Activated CD4-positive, CD25-positive, alpha-beta regulatory T cell treated with anti-CD3 and anti-CD28 coated beads, Interleukin-2, amount 50 U/mL, for 24 hours (primary cell): ENCODE results near the gene ZNF471.

Source experiments
- ATAC-seq, 2 donors: fragments of 150-1000 bp; cut with Tn5 transposase; one replicate each; pipeline ENCODE4 v1.10.0; 2021; ENCODE audit warnings: mild to moderate bottlenecking in 1 of 2, moderate library complexity in 1 of 2

ZNF471 gene

GRCh38 chr19:56507446-56508289 is at the start of gene ZNF471:
Gene ZNF471, plus strand, starts transcription at chr19:56507855. Its CDS starts 3,717 bp downstream, at chr19:56511572.
- ATAC-seq: peak; percentile 98

- no peak for ATAC-seq
Observed at GRCh38 chr19:56474308-56474707, 33.3 kb upstream of the ZNF471 start.

GRCh38 chr19:56476093-56476492 is 31.6 kb upstream of the ZNF471 start:
- no peak for ATAC-seq

GRCh38 chr19:56476651-56477428 is 30.8 kb upstream of the ZNF471 start, which contains the start of gene ZNF667:
Gene ZNF667, minus strand, starts transcription at chr19:56477345. Its CDS starts 14,975 bp downstream, at chr19:56462370.
- peak; percentile 39 to 58 for ATAC-seq

- peak; percentile 78 to 83 for ATAC-seq
Observed at GRCh38 chr19:56477429-56478338, 30.0 kb upstream of the ZNF471 start.

- no peak for ATAC-seq
Observed at GRCh38 chr19:56491399-56491798, 16.3 kb upstream of the ZNF471 start.

GRCh38 chr19:56504581-56504980 is 3.1 kb upstream of the ZNF471 start:
- no peak for ATAC-seq

GRCh38 chr19:56508290-56508778 is 679 bp downstream of the ZNF471 start:
- no peak for ATAC-seq

GRCh38 chr19:56525214-56525860 is 17.7 kb downstream of the ZNF471 start:
- no peak for ATAC-seq

- no peak for ATAC-seq
Observed at GRCh38 chr19:56537442-56537841, 29.8 kb downstream of the ZNF471 start.

- peak; percentile 91 to 92 for ATAC-seq
Observed at GRCh38 chr19:56538254-56538760, 30.7 kb downstream of the ZNF471 start.

- peak; percentile 74 to 76 for ATAC-seq
Observed at GRCh38 chr19:56538761-56539263, 31.2 kb downstream of the ZNF471 start, which contains the start of gene ZFP28. Gene ZFP28, plus strand, starts transcription at chr19:56538948. Its CDS starts 71 bp downstream, at chr19:56539019.

GRCh38 chr19:56543776-56544175 is 36.1 kb downstream of the ZNF471 start:
- ATAC-seq: no peak

GRCh38 chr19:56547535-56547934 is 39.9 kb downstream of the ZNF471 start:
- ATAC-seq: no peak

- no peak for ATAC-seq
Observed at GRCh38 chr19:56554272-56554869, 46.7 kb downstream of the ZNF471 start.

- no peak for ATAC-seq
Observed at GRCh38 chr19:56562766-56563165, 55.1 kb downstream of the ZNF471 start.

GRCh38 chr19:56566904-56567273 is 59.2 kb downstream of the ZNF471 start:
- ATAC-seq: peak; percentile 26 to 37

- ATAC-seq: peak; percentile 99
Observed at GRCh38 chr19:56567274-56568120, 59.8 kb downstream of the ZNF471 start, which contains the start of gene ZNF470. Gene ZNF470, plus strand, starts transcription at chr19:56567468. Its CDS starts 2,844 bp downstream, at chr19:56570312.

- ATAC-seq: no peak
Observed at GRCh38 chr19:56572589-56572988, 64.9 kb downstream of the ZNF471 start.

- no peak for ATAC-seq
Observed at GRCh38 chr19:56573914-56574313, 66.3 kb downstream of the ZNF471 start.
